Thyroid gland (tissue), 4 donors: ENCODE measurements around the gene CD83. TPM values are rescaled to one million over a fixed set of nuclear protein-coding genes. Genes with fewer than 3 reads are reported as not detected.
"Not testable (repeated sequence)": the region's sequence is repeated elsewhere in the genome, so short reads cannot be mapped to it uniquely, and the experiment has no call there.

Experiments
- DNase-seq, 2 donors: peaks; one replicate each; pipeline ENCODE4 v3.0.0-alpha.2; 2019
- H3K27ac ChIP-seq, 3 donors: fragments of 200-600 bp; sonication (generic); 1 replicate in 2 of 3; 2 replicates in 1 of 3; pipeline ENCODE4 v1.5.1; 2016 to 2019; ENCODE audit warnings: mild to moderate bottlenecking in 1 of 3, moderate library complexity in 1 of 3
- H3K27me3 ChIP-seq: fragments of 200-600 bp; sonication (generic); one replicate; pipeline ENCODE4 v1.5.1; 2019
- H3K36me3 ChIP-seq, 2 donors: fragments of 200-600 bp; sonication (generic); one replicate each; pipeline ENCODE4 v1.5.1; 2016 to 2019
- H3K4me1 ChIP-seq, 2 donors: fragments of 200-600 bp; sonication (generic); one replicate each; pipeline ENCODE4 v1.5.1; 2017 to 2019
- H3K4me3 ChIP-seq, 3 donors: fragments of 200-600 bp; sonication (generic); replicated peaks in 1 of 3; 1 replicate in 2 of 3; 2 replicates in 1 of 3; pipeline ENCODE4 v1.5.1; 2016; ENCODE audit warnings: mild to moderate bottlenecking in 1 of 3
- H3K9me3 ChIP-seq: fragments of 200-600 bp; sonication (generic); one replicate; pipeline ENCODE4 v1.5.1; 2017
- CTCF ChIP-seq, 6 experiments: fragments of 200-600 bp in 3 of 6; fragments of 450-650 bp in 3 of 6; sonication (generic) in 3 of 6; IDR thresholded peaks; one replicate each; pipeline ENCODE4 v1.5.1; 2016 to 2019; ENCODE audit warnings: antibody characterized with exemption in 6 of 6, mild to moderate bottlenecking in 2 of 6, inconsistent platforms in 1 of 6, moderate library complexity in 1 of 6
- POLR2A ChIP-seq, 2 donors: fragments of 450-650 bp; IDR thresholded peaks; one replicate each; pipeline ENCODE4 v1.6.1; 2017; ENCODE audit warnings: antibody characterized with exemption in 2 of 2, mild to moderate bottlenecking in 2 of 2, moderate library complexity in 1 of 2
- WGBS, 2 donors: methylation state at CpG; one replicate each; pipeline ENCODE4 v1.1.5; 2017; 5-methylcytosine and 5-hydroxymethylcytosine counted together
- intact Hi-C: fragments of 100-400 bp; cut with DNase I; formaldehyde crosslinking; loops from one replicate; pipeline ENCODE4 v1.15.1; 2023
- total RNA-seq, 4 donors: library from RNA; depleted of rRNA; stranded (reverse); fragments of >200 nt; gene quantifications; one replicate each; pipeline ENCODE4 v1.2.3, GENCODE V29; 2016

CD83 gene
- total RNA-seq, 4 donors from 2014 or later, result 3.0 to 4.7 (median 3.4) TPM

- Histone ChIP-seq H3K36me3 (no peaks in the 10 kb centered on the region), H3K4me3 (no peak overlapping the region), H3K27me3 (no peaks in the 10 kb centered on the region), H3K27ac (peak overlapping the region; percentile 4 to 72 (median 52)), H3K4me1 (peaks cover 40 to 58% of the 10 kb centered on the region in 2 donors), H3K9me3 (no peaks in the 10 kb centered on the region)
- 51 to 56% methylated on average over 6 of the region's 6 CpGs for WGBS, 2 donors
- TF ChIP-seq POLR2A (IDR thresholded peaks at IDR 0.05), result no peak
- no peak for TF ChIP-seq CTCF (IDR thresholded peaks at IDR 0.05)
- DNase-seq, result peak; percentile 53 to 58
- intact Hi-C loops, result no loop called here
Measured at GRCh38 chr6:14149053-14149738, 31.6 kb downstream of the CD83 start.

GRCh38 chr6:14149739-14150130, 32.2 kb downstream of the CD83 start:
- Histone ChIP-seq H3K36me3 (no peaks in the 10 kb centered on the region), H3K4me3 (no peak overlapping the region), H3K9me3 (no peaks in the 10 kb centered on the region), H3K27me3 (no peaks in the 10 kb centered on the region), H3K27ac (no peak overlapping the region), H3K4me1 (peaks cover 40 to 55% of the 10 kb centered on the region in 2 donors)
- TF ChIP-seq CTCF (IDR thresholded peaks at IDR 0.05) (no peak), POLR2A (IDR thresholded peaks at IDR 0.05) (no peak)
- intact Hi-C loops, result no loop called here
- DNase-seq, result peak in 1 of 2 donors; percentile 12
- 93 to 94% methylated on average over 7 of the region's 7 CpGs for WGBS, 2 donors

- H3K27ac ChIP-seq, H3K36me3 ChIP-seq, H3K27me3 ChIP-seq, H3K4me3 ChIP-seq, intact Hi-C loops, DNase-seq, H3K9me3 ChIP-seq: not testable (repeated sequence)
- WGBS, 2 donors, result 87 to 93% methylated on average over 3 of the region's 3 CpGs
- H3K4me1 ChIP-seq, result peaks cover 35 to 41% of the 10 kb centered on the region in 2 donors
Measured at GRCh38 chr6:14151300-14151699, 33.7 kb downstream of the CD83 start.

- intact Hi-C loops, result no loop called here
- no peak for DNase-seq
- no peaks in the 10 kb centered on the region for H3K36me3 ChIP-seq
- peaks cover 31 to 36% of the 10 kb centered on the region in 2 donors for H3K4me1 ChIP-seq
- H3K27me3 ChIP-seq, result no peaks in the 10 kb centered on the region
- no peak overlapping the region for H3K4me3 ChIP-seq
- H3K9me3 ChIP-seq, result no peaks in the 10 kb centered on the region
- WGBS, 2 donors, result 100% methylated on average over 1 of the region's 1 CpG
- TF ChIP-seq POLR2A (IDR thresholded peaks at IDR 0.05), result no peak
- no peak for TF ChIP-seq CTCF (IDR thresholded peaks at IDR 0.05)
- H3K27ac ChIP-seq, result no peak overlapping the region
Measured at GRCh38 chr6:14151773-14152172, 34.2 kb downstream of the CD83 start.

- H3K4me1 ChIP-seq, result peaks cover 18 to 23% of the 10 kb centered on the region in 2 donors
- no peak overlapping the region for H3K27ac ChIP-seq
- no peaks in the 10 kb centered on the region for H3K9me3 ChIP-seq
- TF ChIP-seq CTCF (IDR thresholded peaks at IDR 0.05) (no peak), POLR2A (IDR thresholded peaks at IDR 0.05) (no peak)
- no peak overlapping the region for H3K4me3 ChIP-seq
- 93 to 97% methylated on average over 3 of the region's 3 CpGs for WGBS, 2 donors
- no peaks in the 10 kb centered on the region for H3K36me3 ChIP-seq
- intact Hi-C loops, result no loop called here
- no peaks in the 10 kb centered on the region for H3K27me3 ChIP-seq
- DNase-seq, result no peak
Measured at GRCh38 chr6:14153228-14153627, 35.7 kb downstream of the CD83 start.
